ENCODE data around the gene TAS2R5. TPM values are rescaled to one million over a fixed set of nuclear protein-coding genes. Genes with fewer than 3 reads are reported as not detected.
"Not testable (repeated sequence)": the region's sequence is repeated elsewhere in the genome, so short reads cannot be mapped to it uniquely, and the experiment has no call there.

Gene TAS2R5
- total RNA-seq, 1 donor from 2014 or later: 6.1 TPM

- no peak for TF ChIP-seq POLR2AphosphoS5 (IDR thresholded peaks at IDR 0.05; ENCODE audit: insufficient read depth in 1 of 2, low read depth in 1 of 2)
- no peak for TF ChIP-seq CTCF (IDR thresholded peaks at IDR 0.05)
- TF ChIP-seq POLR2A (IDR thresholded peaks at IDR 0.05): no peak
- H3K27ac ChIP-seq: no peak overlapping the region
- H3K27me3 ChIP-seq: no peaks in the 10 kb centered on the region
- H3K9me3 ChIP-seq: no peaks in the 10 kb centered on the region
- no peaks in the 10 kb centered on the region for H3K4me1 ChIP-seq
- H3K36me3 ChIP-seq: no peaks in the 10 kb centered on the region
- intact Hi-C loops (cut with DNase I): no loop called here
- DNase-seq (ENCODE audit: extremely low spot score in 2 of 2): no peak
- no peak overlapping the region for H3K4me3 ChIP-seq
Observed at GRCh38 chr7:141788296-141788695, 1.7 kb upstream of the TAS2R5 start.

DNA sequence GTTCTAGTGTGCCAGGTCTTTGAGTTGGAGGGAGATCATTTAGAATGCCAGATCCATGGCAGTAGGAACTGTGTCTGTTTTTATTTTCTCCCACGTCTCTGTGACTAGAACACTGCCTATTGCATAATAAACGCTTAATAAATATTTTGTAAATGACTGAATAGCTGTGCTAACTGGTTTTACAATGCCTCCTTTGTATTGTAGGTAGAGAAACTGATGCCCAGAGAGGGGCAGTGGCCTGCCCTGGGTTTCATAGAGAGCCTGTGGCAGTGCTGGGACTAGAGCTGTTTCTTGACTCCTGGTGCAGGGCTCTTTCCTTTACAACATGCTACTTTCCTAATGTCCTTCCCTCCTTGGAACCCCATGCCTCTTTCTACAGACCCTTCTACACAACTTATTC, 2.5 kb downstream of the TAS2R5 start:
- Histone ChIP-seq H3K36me3 (no peaks in the 10 kb centered on the region), H3K4me1 (no peaks in the 10 kb centered on the region), H3K27me3 (no peaks in the 10 kb centered on the region), H3K4me3 (no peak overlapping the region), H3K27ac (no peak overlapping the region), H3K9me3 (no peaks in the 10 kb centered on the region)
- intact Hi-C loops (cut with DNase I): no loop called here
- TF ChIP-seq CTCF (IDR thresholded peaks at IDR 0.05): no peak
- TF ChIP-seq POLR2AphosphoS5 (IDR thresholded peaks at IDR 0.05; ENCODE audit: insufficient read depth in 1 of 2, low read depth in 1 of 2): no peak
- no peak for TF ChIP-seq POLR2A (IDR thresholded peaks at IDR 0.05)
- no peak for DNase-seq (ENCODE audit: extremely low spot score in 2 of 2)

- no peak for DNase-seq (ENCODE audit: extremely low spot score in 2 of 2)
- TF ChIP-seq CTCF (IDR thresholded peaks at IDR 0.05): no peak
- no peak for TF ChIP-seq POLR2AphosphoS5 (IDR thresholded peaks at IDR 0.05; ENCODE audit: insufficient read depth in 1 of 2, low read depth in 1 of 2)
- TF ChIP-seq POLR2A (IDR thresholded peaks at IDR 0.05): no peak
- no peak overlapping the region for H3K4me3 ChIP-seq
- H3K27me3 ChIP-seq: no peaks in the 10 kb centered on the region
- no peak overlapping the region for H3K27ac ChIP-seq
- H3K36me3 ChIP-seq: peaks cover 0 to 8% of the 10 kb centered on the region in 2 donors
- intact Hi-C loops (cut with DNase I): no loop called here
- H3K9me3 ChIP-seq: peaks cover 8% of the 10 kb centered on the region
- no peaks in the 10 kb centered on the region for H3K4me1 ChIP-seq
Observed at GRCh38 chr7:141820067-141820466, 30.1 kb downstream of the TAS2R5 start.

DNA sequence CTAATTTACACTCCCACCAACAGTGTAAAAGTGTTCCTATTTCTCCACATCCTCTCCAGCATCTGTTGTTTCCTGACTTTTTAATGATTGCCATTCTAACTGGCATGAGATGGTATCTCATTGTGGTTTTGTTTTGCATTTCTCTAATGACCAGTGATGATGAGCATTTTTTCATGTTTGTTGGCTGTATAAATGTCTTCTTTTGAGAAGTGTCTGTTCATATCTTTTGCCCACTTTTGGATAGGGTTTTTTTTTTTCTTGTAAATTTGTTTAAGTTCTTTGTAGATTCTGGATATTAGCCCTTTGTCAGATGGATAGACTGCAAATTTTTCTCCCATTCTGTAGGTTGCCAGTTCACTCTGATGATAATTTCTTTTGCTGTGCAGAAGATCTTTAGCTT, 32.4 kb downstream of the TAS2R5 start:
- H3K27ac ChIP-seq; H3K27me3 ChIP-seq; intact Hi-C loops (cut with DNase I); H3K9me3 ChIP-seq; DNase-seq (ENCODE audit: extremely low spot score in 2 of 2); H3K4me1 ChIP-seq; H3K4me3 ChIP-seq: not testable (repeated sequence)
- H3K36me3 ChIP-seq: peaks cover 0 to 15% of the 10 kb centered on the region in 2 donors

DNA sequence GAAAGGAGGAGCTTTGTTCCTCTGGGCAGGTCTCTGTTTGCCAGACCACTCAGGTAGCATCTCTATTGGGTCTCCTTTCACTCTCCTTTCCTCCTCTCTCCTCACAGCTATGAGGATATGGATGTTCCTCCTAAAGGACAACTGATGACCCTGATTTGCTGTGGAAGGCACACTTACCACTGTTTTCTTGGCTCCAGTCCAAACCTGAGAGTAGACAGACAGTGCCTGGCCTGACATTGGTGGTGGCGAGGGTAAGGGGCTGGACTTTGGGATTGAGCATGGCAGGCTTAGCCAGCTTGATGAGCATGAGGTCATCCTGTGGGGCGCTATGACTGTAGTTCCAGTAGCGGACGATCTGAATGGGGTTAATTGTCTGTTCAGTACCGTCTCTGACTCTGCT, 47.7 kb downstream of the TAS2R5 start:
- Histone ChIP-seq H3K36me3 (no peaks in the 10 kb centered on the region), H3K4me1 (no peaks in the 10 kb centered on the region), H3K4me3 (no peak overlapping the region), H3K27ac (no peak overlapping the region), H3K27me3 (no peaks in the 10 kb centered on the region), H3K9me3 (no peaks in the 10 kb centered on the region)
- TF ChIP-seq POLR2A (IDR thresholded peaks at IDR 0.05) (no peak), POLR2AphosphoS5 (IDR thresholded peaks at IDR 0.05; ENCODE audit: insufficient read depth in 1 of 2, low read depth in 1 of 2) (no peak), CTCF (IDR thresholded peaks at IDR 0.05) (no peak)
- no peak for DNase-seq (ENCODE audit: extremely low spot score in 2 of 2)
- intact Hi-C loops (cut with DNase I): no loop called here

DNA sequence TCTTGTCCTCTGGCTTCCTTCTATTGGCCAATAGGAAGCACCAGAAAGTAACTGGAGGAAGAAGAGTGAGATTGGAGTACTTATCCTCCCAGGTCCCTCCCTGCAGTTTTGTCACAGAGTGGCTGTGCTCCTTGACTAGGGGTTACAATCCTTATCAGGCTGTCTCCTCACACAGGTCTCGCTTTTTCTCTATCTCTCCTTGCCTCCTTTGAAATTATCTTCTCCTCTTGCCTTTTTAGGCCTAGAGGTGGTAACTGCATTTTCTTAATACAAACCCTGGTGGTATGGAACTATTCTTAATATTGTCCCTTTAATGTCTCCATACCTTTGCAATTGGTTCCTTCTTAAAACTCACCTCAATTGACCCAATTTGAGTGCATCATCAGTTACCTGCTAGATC, 48.6 kb downstream of the TAS2R5 start:
- Histone ChIP-seq H3K9me3 (no peaks in the 10 kb centered on the region), H3K36me3 (no peaks in the 10 kb centered on the region), H3K4me3 (no peak overlapping the region), H3K27ac (no peak overlapping the region), H3K27me3 (no peaks in the 10 kb centered on the region), H3K4me1 (no peaks in the 10 kb centered on the region)
- no peak for TF ChIP-seq CTCF (IDR thresholded peaks at IDR 0.05)
- TF ChIP-seq POLR2AphosphoS5 (IDR thresholded peaks at IDR 0.05; ENCODE audit: insufficient read depth in 1 of 2, low read depth in 1 of 2): no peak
- no peak for TF ChIP-seq POLR2A (IDR thresholded peaks at IDR 0.05)
- intact Hi-C loops (cut with DNase I): no loop called here
- no peak for DNase-seq (ENCODE audit: extremely low spot score in 2 of 2)
